ENCODE results near the gene TOMM70.
A peak's percentile ranks its signal among the peaks of the same experiment; 100 is the strongest.
"Not testable (repeated sequence)": the region's sequence is repeated elsewhere in the genome, so short reads cannot be mapped to it uniquely, and the experiment has no call there.

Gene TOMM70

GRCh38 chr3:100327377-100327776 lies 73.5 kb downstream of the TOMM70 start:
- H3K9ac ChIP-seq (ENCODE audit: low read length in 2 of 2); H3K9me3 ChIP-seq (ENCODE audit: control insufficient read depth in 2 of 2, low read length in 2 of 2); H3K27ac ChIP-seq (ENCODE audit: low read length); H3K4me3 ChIP-seq (ENCODE audit: low read length in 2 of 2); H3K4me1 ChIP-seq (ENCODE audit: control insufficient read depth, insufficient read depth, low read length); H3K27me3 ChIP-seq (ENCODE audit: control insufficient read depth in 1 of 2, insufficient read depth in 2 of 2, low read length in 2 of 2); H3K36me3 ChIP-seq (ENCODE audit: control insufficient read depth in 2 of 2, insufficient read depth in 2 of 2, low read length in 2 of 2): not testable (repeated sequence)

GRCh38 chr3:100325827-100326226 lies 75.1 kb downstream of the TOMM70 start:
- no peak overlapping the region for H3K27ac ChIP-seq (ENCODE audit: low read length)
- H3K9me3 ChIP-seq (ENCODE audit: control insufficient read depth in 2 of 2, low read length in 2 of 2): no peaks in the 10 kb centered on the region
- no peaks in the 10 kb centered on the region for H3K4me1 ChIP-seq (ENCODE audit: control insufficient read depth, insufficient read depth, low read length)
- no peak overlapping the region for H3K4me3 ChIP-seq (ENCODE audit: low read length in 2 of 2)
- H3K36me3 ChIP-seq (ENCODE audit: control insufficient read depth in 2 of 2, insufficient read depth in 2 of 2, low read length in 2 of 2): peaks cover 2 to 3% of the 10 kb centered on the region in 2 donors
- H3K27me3 ChIP-seq (ENCODE audit: control insufficient read depth in 1 of 2, insufficient read depth in 2 of 2, low read length in 2 of 2): no peaks in the 10 kb centered on the region
- H3K9ac ChIP-seq (ENCODE audit: low read length in 2 of 2): no peak overlapping the region

- Histone ChIP-seq H3K27ac (ENCODE audit: low read length) (no peak overlapping the region), H3K36me3 (ENCODE audit: control insufficient read depth in 2 of 2, insufficient read depth in 2 of 2, low read length in 2 of 2) (peaks cover 5 to 11% of the 10 kb centered on the region in 2 donors), H3K9me3 (ENCODE audit: control insufficient read depth in 2 of 2, low read length in 2 of 2) (no peaks in the 10 kb centered on the region), H3K27me3 (ENCODE audit: control insufficient read depth in 1 of 2, insufficient read depth in 2 of 2, low read length in 2 of 2) (no peaks in the 10 kb centered on the region), H3K9ac (ENCODE audit: low read length in 2 of 2) (no peak overlapping the region), H3K4me3 (ENCODE audit: low read length in 2 of 2) (no peak overlapping the region), H3K4me1 (ENCODE audit: control insufficient read depth, insufficient read depth, low read length) (no peaks in the 10 kb centered on the region)
Measured at GRCh38 chr3:100324044-100324443, 76.8 kb downstream of the TOMM70 start.

- no peak overlapping the region for H3K9ac ChIP-seq (ENCODE audit: low read length in 2 of 2)
- H3K4me3 ChIP-seq (ENCODE audit: low read length in 2 of 2): no peak overlapping the region
- H3K27ac ChIP-seq (ENCODE audit: low read length): no peak overlapping the region
- H3K36me3 ChIP-seq (ENCODE audit: control insufficient read depth in 2 of 2, insufficient read depth in 2 of 2, low read length in 2 of 2): peaks cover 3 to 11% of the 10 kb centered on the region in 2 donors
- H3K4me1 ChIP-seq (ENCODE audit: control insufficient read depth, insufficient read depth, low read length): no peaks in the 10 kb centered on the region
- H3K27me3 ChIP-seq (ENCODE audit: control insufficient read depth in 1 of 2, insufficient read depth in 2 of 2, low read length in 2 of 2): no peaks in the 10 kb centered on the region
- H3K9me3 ChIP-seq (ENCODE audit: control insufficient read depth in 2 of 2, low read length in 2 of 2): no peaks in the 10 kb centered on the region
Measured at GRCh38 chr3:100319951-100320350, 80.9 kb downstream of the TOMM70 start.

- Histone ChIP-seq H3K27ac (ENCODE audit: low read length) (no peak overlapping the region), H3K9ac (ENCODE audit: low read length in 2 of 2) (no peak overlapping the region), H3K36me3 (ENCODE audit: control insufficient read depth in 2 of 2, insufficient read depth in 2 of 2, low read length in 2 of 2) (peaks cover 3 to 11% of the 10 kb centered on the region in 2 donors)
Measured at GRCh38 chr3:100317912-100318311, 83.0 kb downstream of the TOMM70 start.

GRCh38 chr3:100316641-100317069 lies 84.2 kb downstream of the TOMM70 start:
- H3K4me1 ChIP-seq (ENCODE audit: control insufficient read depth, insufficient read depth, low read length): no peaks in the 10 kb centered on the region
- H3K27me3 ChIP-seq (ENCODE audit: control insufficient read depth in 1 of 2, insufficient read depth in 2 of 2, low read length in 2 of 2): no peaks in the 10 kb centered on the region
- H3K4me3 ChIP-seq (ENCODE audit: low read length in 2 of 2): no peak overlapping the region
- peaks cover 3 to 11% of the 10 kb centered on the region in 2 donors for H3K36me3 ChIP-seq (ENCODE audit: control insufficient read depth in 2 of 2, insufficient read depth in 2 of 2, low read length in 2 of 2)
- no peak overlapping the region for H3K27ac ChIP-seq (ENCODE audit: low read length)
- H3K9me3 ChIP-seq (ENCODE audit: control insufficient read depth in 2 of 2, low read length in 2 of 2): no peaks in the 10 kb centered on the region
- peak overlapping the region in 1 of 2 donors; percentile 39 for H3K9ac ChIP-seq (ENCODE audit: low read length in 2 of 2)

More at GRCh38 chr3:100317912-100318311, 83.0 kb downstream of the TOMM70 start:
- Histone ChIP-seq H3K4me1 (ENCODE audit: control insufficient read depth, insufficient read depth, low read length) (no peaks in the 10 kb centered on the region), H3K4me3 (ENCODE audit: low read length in 2 of 2) (no peak overlapping the region), H3K9me3 (ENCODE audit: control insufficient read depth in 2 of 2, low read length in 2 of 2) (no peaks in the 10 kb centered on the region), H3K27me3 (ENCODE audit: control insufficient read depth in 1 of 2, insufficient read depth in 2 of 2, low read length in 2 of 2) (no peaks in the 10 kb centered on the region)

Data from stomach smooth muscle (tissue), 2 donors.